Endodermal cell (in vitro differentiated cells): ENCODE results near the gene PSMG4. TPM values are rescaled to one million over a fixed set of nuclear protein-coding genes. Genes with fewer than 3 reads are reported as not detected.

Experiments used
- DNase-seq: peaks from one replicate; pipeline ENCODE4 v3.0.0-alpha.2; 2017
- H3K27ac ChIP-seq: 2 replicates; pipeline ENCODE4 v1.5.1; 2013; ENCODE audit warnings: mild to moderate bottlenecking, low read depth, low read length, moderate library complexity
- H3K27me3 ChIP-seq: 2 replicates; pipeline ENCODE4 v1.6.1; 2013; ENCODE audit warnings: mild to moderate bottlenecking, low read length, moderate library complexity; ENCODE audit not compliant: insufficient read depth, control insufficient read depth, poor library complexity, severe bottlenecking
- H3K36me3 ChIP-seq: 2 replicates; pipeline ENCODE4 v1.7.0; 2013; ENCODE audit warnings: mild to moderate bottlenecking, low read length, moderate library complexity; ENCODE audit not compliant: control insufficient read depth, insufficient read depth
- H3K4me1 ChIP-seq: one replicate; pipeline ENCODE4 v1.7.0; 2013; ENCODE audit warnings: low read length; ENCODE audit not compliant: control insufficient read depth, insufficient read depth
- H3K4me3 ChIP-seq: 2 replicates; pipeline ENCODE4 v1.5.1; 2013; ENCODE audit warnings: mild to moderate bottlenecking, low read length, moderate library complexity
- H3K9ac ChIP-seq: 2 replicates; pipeline ENCODE4 v1.6.1; 2013; ENCODE audit warnings: mild to moderate bottlenecking, low read length, moderate library complexity; ENCODE audit not compliant: poor library complexity, severe bottlenecking; ENCODE audit errors: extremely low read depth
- H3K9me3 ChIP-seq: 2 replicates; pipeline ENCODE4 v1.6.1; 2013; ENCODE audit warnings: mild to moderate bottlenecking, low read length, moderate library complexity; ENCODE audit not compliant: control insufficient read depth
- H3K27ac Mint-ChIP-seq: 2 replicates; pipeline ENCODE4 v1.8.0; 2020; ENCODE audit warnings: mixed read lengths
- H3K27me3 Mint-ChIP-seq: 2 replicates; pipeline ENCODE4 v1.8.0; 2021; ENCODE audit warnings: mild to moderate bottlenecking, mixed read lengths; ENCODE audit not compliant: insufficient read depth
- H3K36me3 Mint-ChIP-seq: 2 replicates; pipeline ENCODE4 v1.8.0; 2020; ENCODE audit warnings: low read depth, mixed read lengths
- H3K4me1 Mint-ChIP-seq: 2 replicates; pipeline ENCODE4 v1.8.0; 2020; ENCODE audit warnings: mixed read lengths
- H3K4me3 Mint-ChIP-seq: 2 replicates; pipeline ENCODE4 v1.8.0; 2020; ENCODE audit warnings: mild to moderate bottlenecking, moderate library complexity, mixed read lengths
- H3K9me3 Mint-ChIP-seq: 2 replicates; pipeline ENCODE4 v1.8.0; 2020; ENCODE audit warnings: mild to moderate bottlenecking, mixed read lengths
- WGBS, 2 experiments: methylation state at CpG; one replicate each; pipeline versions ENCODE4 v1.1.5 to v1.1.7; 2013; ENCODE audit warnings: missing lambda C conversion rate in 2 of 2, mixed read lengths in 1 of 2; ENCODE audit not compliant: insufficient coverage in 1 of 2, insufficient read length in 1 of 2; 5-methylcytosine and 5-hydroxymethylcytosine counted together
- total RNA-seq, 2 donors: library from RNA; stranded (reverse); fragmentation: NEBNext Ultra II Directional in 1 of 2; extraction: Animal tissue kit (Norgen Biotek cat#: 25700) in 1 of 2; gene quantifications; 2 replicates in 1 of 2; 3 replicates in 1 of 2; pipeline ENCODE4 v1.2.1, GENCODE V29; 2021
- TF ChIP-seq, protein P1 (sequence below): fragments of 200-600 bp; sonication (generic); conservative IDR thresholded peaks from 2 replicates; pipeline ENCODE4 v1.5.0; 2021; ENCODE audit warnings: antibody characterized with exemption, mild to moderate bottlenecking

The PSMG4 gene
- total RNA-seq, 2 donors from 2014 or later, result 16.0 to 21.5 TPM

DNA sequence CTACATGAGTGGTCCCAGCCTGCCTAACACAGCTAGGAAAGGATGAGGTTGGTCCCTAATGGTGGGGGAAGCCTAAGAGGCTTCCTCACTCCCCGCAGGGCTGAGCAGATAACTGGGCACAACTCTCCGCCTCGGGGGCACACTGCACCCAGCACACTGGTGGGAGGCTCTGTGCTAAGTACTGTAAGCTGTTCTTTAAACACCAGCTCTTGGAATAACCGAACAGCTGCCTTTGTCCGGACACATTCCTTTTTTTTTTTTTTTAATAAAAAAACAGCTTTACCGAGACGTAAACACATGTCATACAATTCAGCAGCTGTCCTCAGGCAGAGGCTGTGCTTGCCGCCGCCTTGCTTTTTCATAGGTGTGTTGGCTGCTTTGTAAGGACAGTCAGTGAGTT lies 6.9 kb downstream of the PSMG4 start:
- Histone ChIP-seq H3K9me3 (no peaks in the 10 kb centered on the region), H3K27ac (no peak overlapping the region), H3K4me1 (no peaks in the 10 kb centered on the region), H3K9ac (no peak overlapping the region), H3K36me3 (peaks cover 5% of the 10 kb centered on the region), H3K27me3 (no peaks in the 10 kb centered on the region), H3K4me3 (no peak overlapping the region)
- peaks cover 34% of the 10 kb centered on the region for H3K36me3 Mint-ChIP-seq
- no peak for DNase-seq
- TF ChIP-seq, protein P1, sequence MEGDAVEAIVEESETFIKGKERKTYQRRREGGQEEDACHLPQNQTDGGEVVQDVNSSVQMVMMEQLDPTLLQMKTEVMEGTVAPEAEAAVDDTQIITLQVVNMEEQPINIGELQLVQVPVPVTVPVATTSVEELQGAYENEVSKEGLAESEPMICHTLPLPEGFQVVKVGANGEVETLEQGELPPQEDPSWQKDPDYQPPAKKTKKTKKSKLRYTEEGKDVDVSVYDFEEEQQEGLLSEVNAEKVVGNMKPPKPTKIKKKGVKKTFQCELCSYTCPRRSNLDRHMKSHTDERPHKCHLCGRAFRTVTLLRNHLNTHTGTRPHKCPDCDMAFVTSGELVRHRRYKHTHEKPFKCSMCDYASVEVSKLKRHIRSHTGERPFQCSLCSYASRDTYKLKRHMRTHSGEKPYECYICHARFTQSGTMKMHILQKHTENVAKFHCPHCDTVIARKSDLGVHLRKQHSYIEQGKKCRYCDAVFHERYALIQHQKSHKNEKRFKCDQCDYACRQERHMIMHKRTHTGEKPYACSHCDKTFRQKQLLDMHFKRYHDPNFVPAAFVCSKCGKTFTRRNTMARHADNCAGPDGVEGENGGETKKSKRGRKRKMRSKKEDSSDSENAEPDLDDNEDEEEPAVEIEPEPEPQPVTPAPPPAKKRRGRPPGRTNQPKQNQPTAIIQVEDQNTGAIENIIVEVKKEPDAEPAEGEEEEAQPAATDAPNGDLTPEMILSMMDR, result no peak
- no peak overlapping the region for H3K4me3 Mint-ChIP-seq
- H3K4me1 Mint-ChIP-seq, result peaks cover 8% of the 10 kb centered on the region
- no peak overlapping the region for H3K27ac Mint-ChIP-seq
- 74 to 78% methylated on average over 9 of the region's 9 CpGs for WGBS, 2 experiments
- no peaks in the 10 kb centered on the region for H3K9me3 Mint-ChIP-seq
- no peaks in the 10 kb centered on the region for H3K27me3 Mint-ChIP-seq

DNA sequence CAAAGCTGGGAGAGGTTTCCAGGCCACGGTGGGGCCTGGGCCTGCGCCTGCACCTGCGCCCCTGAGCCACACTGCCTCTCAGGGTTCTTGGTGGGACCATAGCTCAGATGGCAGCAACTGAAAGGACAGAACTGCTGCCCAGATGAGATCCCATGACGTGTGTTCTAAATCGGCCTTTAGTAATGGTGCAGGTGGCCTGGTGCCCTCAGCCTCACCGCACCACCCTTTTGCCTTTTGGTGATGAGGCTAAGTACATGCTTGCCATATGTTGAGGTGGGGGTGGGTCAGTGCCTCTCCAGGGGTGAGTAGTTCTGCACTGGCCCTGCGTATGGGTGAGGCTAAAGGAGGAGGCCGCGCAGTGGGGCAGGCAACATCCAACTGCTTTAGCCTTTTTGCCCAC lies 7.4 kb downstream of the PSMG4 start:
- Histone ChIP-seq H3K36me3 (peaks cover 5% of the 10 kb centered on the region), H3K4me1 (no peaks in the 10 kb centered on the region), H3K27ac (no peak overlapping the region), H3K27me3 (no peaks in the 10 kb centered on the region), H3K4me3 (no peak overlapping the region), H3K9me3 (no peaks in the 10 kb centered on the region), H3K9ac (no peak overlapping the region)
- Mint-ChIP-seq H3K9me3 (no peaks in the 10 kb centered on the region), H3K4me1 (peaks cover 7% of the 10 kb centered on the region), H3K36me3 (peaks cover 39% of the 10 kb centered on the region), H3K4me3 (no peak overlapping the region), H3K27ac (no peak overlapping the region), H3K27me3 (no peaks in the 10 kb centered on the region)
- 55 to 60% methylated on average over 5 to 9 of the region's 9 CpGs for WGBS, 2 experiments
- TF ChIP-seq, protein P1, result no peak
- DNase-seq, result no peak

DNA sequence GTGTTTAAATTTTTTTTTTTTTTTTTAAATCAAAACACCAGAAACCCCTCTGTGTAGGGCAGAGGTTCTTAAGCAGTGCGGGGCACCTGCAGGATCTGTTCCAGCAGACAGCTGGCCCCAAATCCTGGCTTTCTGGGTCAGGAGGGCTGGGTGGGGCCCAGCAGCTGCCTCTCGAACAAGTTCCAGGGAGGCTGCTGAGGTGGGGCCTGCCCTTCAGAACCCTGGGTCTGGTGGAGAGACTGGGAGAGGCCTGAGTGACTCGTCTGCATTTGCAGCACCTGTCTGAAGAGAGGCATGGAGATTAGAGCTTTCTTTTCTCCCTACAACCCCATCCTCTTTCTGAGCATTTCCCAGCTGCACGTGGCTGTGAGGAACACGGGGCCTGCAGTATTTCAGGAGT lies 8.4 kb downstream of the PSMG4 start:
- no peaks in the 10 kb centered on the region for H3K9me3 Mint-ChIP-seq
- Histone ChIP-seq H3K9ac (no peak overlapping the region), H3K9me3 (no peaks in the 10 kb centered on the region), H3K27me3 (no peaks in the 10 kb centered on the region), H3K4me1 (no peaks in the 10 kb centered on the region), H3K27ac (no peak overlapping the region), H3K4me3 (no peak overlapping the region), H3K36me3 (peaks cover 8% of the 10 kb centered on the region)
- no peak for DNase-seq
- peaks cover 7% of the 10 kb centered on the region for H3K4me1 Mint-ChIP-seq
- no peaks in the 10 kb centered on the region for H3K27me3 Mint-ChIP-seq
- TF ChIP-seq, protein P1, result no peak
- H3K4me3 Mint-ChIP-seq, result no peak overlapping the region
- H3K27ac Mint-ChIP-seq, result no peak overlapping the region
- peaks cover 49% of the 10 kb centered on the region for H3K36me3 Mint-ChIP-seq
- 87 to 92% methylated on average over 5 of the region's 5 CpGs for WGBS, 2 experiments
